ENCODE data around the gene ACAA1. TPM values are rescaled to one million over a fixed set of nuclear protein-coding genes. Genes with fewer than 3 reads are reported as not detected.
"Not testable (repeated sequence)": the region's sequence is repeated elsewhere in the genome, so short reads cannot be mapped to it uniquely, and the experiment has no call there.

Gene ACAA1
- total RNA-seq, 1 donor from 2014 or later = 62.0 TPM

- DNase-seq (ENCODE audit: extremely low spot score, unreplicated experiment) = no peak
- no peak overlapping the region for H3K27ac Mint-ChIP-seq (ENCODE audit: unreplicated experiment)
- H3K4me1 Mint-ChIP-seq (ENCODE audit: unreplicated experiment) = no peaks in the 10 kb centered on the region
- TF ChIP-seq CTCF (IDR thresholded peaks at IDR 0.05) = no peak
- H3K27me3 Mint-ChIP-seq (ENCODE audit: unreplicated experiment) = peaks cover 27% of the 10 kb centered on the region
- H3K4me3 Mint-ChIP-seq (ENCODE audit: unreplicated experiment) = no peak overlapping the region
- H3K9me3 Mint-ChIP-seq (ENCODE audit: unreplicated experiment) = no peaks in the 10 kb centered on the region
- H3K36me3 Mint-ChIP-seq (ENCODE audit: unreplicated experiment) = no peaks in the 10 kb centered on the region
Measured at GRCh38 chr3:38090453-38090852, 46.5 kb downstream of the ACAA1 start.

DNA sequence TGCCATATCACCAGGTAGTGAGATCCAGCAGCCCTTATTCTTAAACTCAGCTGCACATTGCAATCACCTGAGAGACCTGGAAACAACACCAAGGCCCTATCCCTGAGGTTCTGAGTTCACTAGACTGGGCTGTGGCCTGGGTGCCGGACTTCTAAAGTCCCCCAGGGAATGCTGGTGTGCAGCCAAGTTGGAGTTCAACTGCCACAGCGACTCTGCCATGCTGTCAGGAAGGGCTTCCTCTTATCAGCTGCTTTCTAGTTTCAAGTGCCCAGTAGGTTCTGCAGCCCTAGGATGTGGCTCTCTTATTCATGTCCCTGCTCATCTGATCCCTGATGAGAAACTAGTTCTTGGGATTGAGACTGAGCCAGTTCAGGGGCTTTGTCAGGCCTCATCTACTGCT lies 47.8 kb downstream of the ACAA1 start:
- DNase-seq (ENCODE audit: extremely low spot score, unreplicated experiment) = no peak
- Mint-ChIP-seq H3K4me1 (ENCODE audit: unreplicated experiment) (no peaks in the 10 kb centered on the region), H3K9me3 (ENCODE audit: unreplicated experiment) (peaks cover under 1% of the 10 kb centered on the region), H3K4me3 (ENCODE audit: unreplicated experiment) (no peak overlapping the region), H3K36me3 (ENCODE audit: unreplicated experiment) (no peaks in the 10 kb centered on the region), H3K27me3 (ENCODE audit: unreplicated experiment) (peaks cover 25% of the 10 kb centered on the region), H3K27ac (ENCODE audit: unreplicated experiment) (no peak overlapping the region)
- TF ChIP-seq CTCF (IDR thresholded peaks at IDR 0.05) = no peak

- Mint-ChIP-seq H3K27me3 (ENCODE audit: unreplicated experiment) (peaks cover 17% of the 10 kb centered on the region), H3K36me3 (ENCODE audit: unreplicated experiment) (no peaks in the 10 kb centered on the region), H3K4me3 (ENCODE audit: unreplicated experiment) (no peak overlapping the region), H3K9me3 (ENCODE audit: unreplicated experiment) (peaks cover 4% of the 10 kb centered on the region), H3K27ac (ENCODE audit: unreplicated experiment) (no peak overlapping the region), H3K4me1 (ENCODE audit: unreplicated experiment) (no peaks in the 10 kb centered on the region)
- no peak for DNase-seq (ENCODE audit: extremely low spot score, unreplicated experiment)
- no peak for TF ChIP-seq CTCF (IDR thresholded peaks at IDR 0.05)
Measured at GRCh38 chr3:38088126-38089078, 48.5 kb downstream of the ACAA1 start.

GRCh38 chr3:38087278-38087677 lies 49.6 kb downstream of the ACAA1 start:
- not testable (repeated sequence) for H3K4me3 Mint-ChIP-seq (ENCODE audit: unreplicated experiment); H3K27ac Mint-ChIP-seq (ENCODE audit: unreplicated experiment); DNase-seq (ENCODE audit: extremely low spot score, unreplicated experiment); H3K4me1 Mint-ChIP-seq (ENCODE audit: unreplicated experiment); H3K9me3 Mint-ChIP-seq (ENCODE audit: unreplicated experiment); H3K36me3 Mint-ChIP-seq (ENCODE audit: unreplicated experiment)
- peaks cover 12% of the 10 kb centered on the region for H3K27me3 Mint-ChIP-seq (ENCODE audit: unreplicated experiment)

GRCh38 chr3:38086496-38086895 lies 50.4 kb downstream of the ACAA1 start:
- H3K4me3 Mint-ChIP-seq (ENCODE audit: unreplicated experiment) = no peak overlapping the region
- DNase-seq (ENCODE audit: extremely low spot score, unreplicated experiment) = no peak
- no peak overlapping the region for H3K27ac Mint-ChIP-seq (ENCODE audit: unreplicated experiment)
- H3K36me3 Mint-ChIP-seq (ENCODE audit: unreplicated experiment) = no peaks in the 10 kb centered on the region
- no peaks in the 10 kb centered on the region for H3K4me1 Mint-ChIP-seq (ENCODE audit: unreplicated experiment)
- H3K27me3 Mint-ChIP-seq (ENCODE audit: unreplicated experiment) = peaks cover 4% of the 10 kb centered on the region
- no peak for TF ChIP-seq CTCF (IDR thresholded peaks at IDR 0.05)
- peaks cover 4% of the 10 kb centered on the region for H3K9me3 Mint-ChIP-seq (ENCODE audit: unreplicated experiment)

All from osteocyte (in vitro differentiated cells).